Breast epithelium (tissue), 3 donors: Measurements from ENCODE around the gene HPCAL1.

ENCODE experiments used
- CTCF ChIP-seq, 3 donors: fragments of 450-650 bp; IDR thresholded peaks; one replicate each; pipeline ENCODE4 v1.5.1; 2016 to 2017; ENCODE audit warnings: antibody characterized with exemption in 3 of 3, mild to moderate bottlenecking in 3 of 3, moderate library complexity in 3 of 3
- POLR2A ChIP-seq: fragments of 450-650 bp; IDR thresholded peaks from one replicate; pipeline ENCODE4 v1.6.1; 2016; ENCODE audit warnings: antibody characterized with exemption, mild to moderate bottlenecking, moderate library complexity

GRCh38 chr2:10415640-10416039 lies 112.9 kb downstream of the HPCAL1 start:
- TF ChIP-seq POLR2A (no peak), CTCF (IDR thresholded peaks at IDR 0.05) (no peak)
